ENCODE results near the gene NEK9. TPM values are rescaled to one million over a fixed set of nuclear protein-coding genes. Genes with fewer than 3 reads are reported as not detected.

Gene NEK9
- total and polyA plus RNA-seq, 10 of the 15 experiments (the other 5 are each of a cell fraction or from before 2014, with no cell fraction given): 6.0 to 78.8 (median 44.7) TPM

DNA sequence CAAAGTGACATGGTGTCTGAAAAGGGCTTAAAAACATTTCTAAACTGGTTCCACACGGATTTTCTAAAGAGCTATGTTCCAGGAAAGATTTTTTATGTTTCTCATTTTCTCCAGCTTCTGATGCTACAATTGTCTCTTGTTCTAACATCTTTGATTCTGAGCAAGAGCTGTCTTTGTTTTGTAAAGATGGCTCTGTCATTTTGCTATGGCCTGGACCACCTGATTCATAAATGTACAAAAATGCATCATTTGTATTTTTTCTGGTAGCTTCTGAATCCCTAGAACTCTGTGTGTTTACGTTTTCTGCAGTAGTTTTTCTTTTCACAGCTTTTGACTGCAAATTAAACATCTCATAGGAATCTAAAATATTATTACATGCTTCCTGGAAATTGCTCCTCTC lies 78.7 kb downstream of the NEK9 start (continued):
- TF ChIP-seq, protein P1, sequence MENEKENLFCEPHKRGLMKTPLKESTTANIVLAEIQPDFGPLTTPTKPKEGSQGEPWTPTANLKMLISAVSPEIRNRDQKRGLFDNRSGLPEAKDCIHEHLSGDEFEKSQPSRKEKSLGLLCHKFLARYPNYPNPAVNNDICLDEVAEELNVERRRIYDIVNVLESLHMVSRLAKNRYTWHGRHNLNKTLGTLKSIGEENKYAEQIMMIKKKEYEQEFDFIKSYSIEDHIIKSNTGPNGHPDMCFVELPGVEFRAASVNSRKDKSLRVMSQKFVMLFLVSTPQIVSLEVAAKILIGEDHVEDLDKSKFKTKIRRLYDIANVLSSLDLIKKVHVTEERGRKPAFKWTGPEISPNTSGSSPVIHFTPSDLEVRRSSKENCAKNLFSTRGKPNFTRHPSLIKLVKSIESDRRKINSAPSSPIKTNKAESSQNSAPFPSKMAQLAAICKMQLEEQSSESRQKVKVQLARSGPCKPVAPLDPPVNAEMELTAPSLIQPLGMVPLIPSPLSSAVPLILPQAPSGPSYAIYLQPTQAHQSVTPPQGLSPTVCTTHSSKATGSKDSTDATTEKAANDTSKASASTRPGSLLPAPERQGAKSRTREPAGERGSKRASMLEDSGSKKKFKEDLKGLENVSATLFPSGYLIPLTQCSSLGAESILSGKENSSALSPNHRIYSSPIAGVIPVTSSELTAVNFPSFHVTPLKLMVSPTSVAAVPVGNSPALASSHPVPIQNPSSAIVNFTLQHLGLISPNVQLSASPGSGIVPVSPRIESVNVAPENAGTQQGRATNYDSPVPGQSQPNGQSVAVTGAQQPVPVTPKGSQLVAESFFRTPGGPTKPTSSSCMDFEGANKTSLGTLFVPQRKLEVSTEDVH (IDR thresholded peaks at IDR 0.05; ENCODE audit: low read depth, partially characterized antibody): no peak
- TF ChIP-seq, protein P2, sequence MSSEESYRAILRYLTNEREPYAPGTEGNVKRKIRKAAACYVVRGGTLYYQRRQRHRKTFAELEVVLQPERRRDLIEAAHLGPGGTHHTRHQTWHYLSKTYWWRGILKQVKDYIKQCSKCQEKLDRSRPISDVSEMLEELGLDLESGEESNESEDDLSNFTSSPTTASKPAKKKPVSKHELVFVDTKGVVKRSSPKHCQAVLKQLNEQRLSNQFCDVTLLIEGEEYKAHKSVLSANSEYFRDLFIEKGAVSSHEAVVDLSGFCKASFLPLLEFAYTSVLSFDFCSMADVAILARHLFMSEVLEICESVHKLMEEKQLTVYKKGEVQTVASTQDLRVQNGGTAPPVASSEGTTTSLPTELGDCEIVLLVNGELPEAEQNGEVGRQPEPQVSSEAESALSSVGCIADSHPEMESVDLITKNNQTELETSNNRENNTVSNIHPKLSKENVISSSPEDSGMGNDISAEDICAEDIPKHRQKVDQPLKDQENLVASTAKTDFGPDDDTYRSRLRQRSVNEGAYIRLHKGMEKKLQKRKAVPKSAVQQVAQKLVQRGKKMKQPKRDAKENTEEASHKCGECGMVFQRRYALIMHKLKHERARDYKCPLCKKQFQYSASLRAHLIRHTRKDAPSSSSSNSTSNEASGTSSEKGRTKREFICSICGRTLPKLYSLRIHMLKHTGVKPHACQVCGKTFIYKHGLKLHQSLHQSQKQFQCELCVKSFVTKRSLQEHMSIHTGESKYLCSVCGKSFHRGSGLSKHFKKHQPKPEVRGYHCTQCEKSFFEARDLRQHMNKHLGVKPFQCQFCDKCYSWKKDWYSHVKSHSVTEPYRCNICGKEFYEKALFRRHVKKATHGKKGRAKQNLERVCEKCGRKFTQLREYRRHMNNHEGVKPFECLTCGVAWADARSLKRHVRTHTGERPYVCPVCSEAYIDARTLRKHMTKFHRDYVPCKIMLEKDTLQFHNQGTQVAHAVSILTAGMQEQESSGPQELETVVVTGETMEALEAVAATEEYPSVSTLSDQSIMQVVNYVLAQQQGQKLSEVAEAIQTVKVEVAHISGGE (CRISPR knock-in tag; IDR thresholded peaks at IDR 0.05): no peak
- TF ChIP-seq WRNIP1 (IDR thresholded peaks at IDR 0.05; ENCODE audit: borderline replicate concordance, low read depth, low read length): no peak
- TF ChIP-seq IRF4 (IDR thresholded peaks at IDR 0.05; ENCODE audit: low read depth, low read length): no peak
- TF ChIP-seq EZH2 (IDR thresholded peaks at IDR 0.05; ENCODE audit: borderline replicate concordance, control insufficient read depth, low read depth, low read length): no peak
- TF ChIP-seq CBX5 (IDR thresholded peaks at IDR 0.05; ENCODE audit: low read depth): no peak
- no peak for TF ChIP-seq POU2F2 (IDR thresholded peaks at IDR 0.05; ENCODE audit: borderline replicate concordance, low read depth, low read length)
- no peak for TF ChIP-seq SIX5 (IDR thresholded peaks at IDR 0.05; ENCODE audit: low read depth, low read length, severe bottlenecking)
- no peak for TF ChIP-seq HDAC2 (IDR thresholded peaks at IDR 0.05)
